GM13976 (cell line): Measurements from ENCODE around the gene RASA3.

Experiments
- DNase-seq: peaks from one replicate; pipeline ENCODE4 v3.0.0; 2012; ENCODE audit warnings: low spot score
- CTCF ChIP-seq: IDR thresholded peaks from 2 replicates; pipeline ENCODE4 v1.5.1; 2012; ENCODE audit warnings: borderline replicate concordance, mild to moderate bottlenecking; ENCODE audit not compliant: insufficient read depth; ENCODE audit errors: extremely low read depth, missing control alignments, control extremely low read depth
- in situ Hi-C: fragments of 300-500 bp; cut with MboI; formaldehyde crosslinking; loops from one replicate; pipeline ENCODE4 v1.12.0; 2022; ENCODE audit warnings: low sequenced_read_pairs, mixed read lengths, inconsistent platforms; ENCODE audit not compliant: unreplicated experiment

The RASA3 gene

GRCh38 chr13:113996081-113996911 lies 136.1 kb downstream of the RASA3 start:
- no peak for TF ChIP-seq CTCF
- DNase-seq = no peak
- in situ Hi-C loops = no loop called here

GRCh38 chr13:113995051-113995601 lies 137.3 kb downstream of the RASA3 start:
- in situ Hi-C loops = no loop called here
- TF ChIP-seq CTCF = no peak

GRCh38 chr13:113992276-113993005 lies 140.0 kb downstream of the RASA3 start:
- in situ Hi-C loops = no loop called here
- no peak for DNase-seq
- no peak for TF ChIP-seq CTCF

More at GRCh38 chr13:113995051-113995601, 137.3 kb downstream of the RASA3 start:
- no peak for DNase-seq

- no peak for TF ChIP-seq CTCF
- DNase-seq = no peak
- in situ Hi-C loops = no loop called here
Observed at GRCh38 chr13:113991676-113992179, 140.7 kb downstream of the RASA3 start.

- no peak for TF ChIP-seq CTCF
- in situ Hi-C loops = no loop called here
- no peak for DNase-seq
Observed at GRCh38 chr13:113991191-113991669, 141.2 kb downstream of the RASA3 start.

GRCh38 chr13:113990321-113990837 lies 142.0 kb downstream of the RASA3 start:
- no peak for TF ChIP-seq CTCF
- in situ Hi-C loops = no loop called here

More at GRCh38 chr13:113990321-113990837, 142.0 kb downstream of the RASA3 start:
- DNase-seq = no peak
